Epithelial cell of esophagus (primary cell): Measurements from ENCODE around the gene CLEC17A.
A peak's percentile ranks its signal among the peaks of the same experiment; 100 is the strongest.
"Not testable (repeated sequence)": the region's sequence is repeated elsewhere in the genome, so short reads cannot be mapped to it uniquely, and the experiment has no call there.

ENCODE experiments used
- DNase-seq: peaks from one replicate; pipeline ENCODE4 v3.0.0; 2010; ENCODE audit warnings: low read depth
- H3K4me3 ChIP-seq: 2 replicates; pipeline ENCODE4 v1.5.1; 2011; ENCODE audit warnings: mild to moderate bottlenecking, low read length, control low read depth
- CTCF ChIP-seq: IDR thresholded peaks from 2 replicates; pipeline ENCODE4 v1.5.1; 2011; ENCODE audit warnings: low read depth, mild to moderate bottlenecking, low read length, control low read depth, inconsistent platforms; ENCODE audit not compliant: insufficient read depth; ENCODE audit errors: missing control alignments

The CLEC17A gene

GRCh38 chr19:14544977-14545715, 37.7 kb upstream of the CLEC17A start:
- H3K4me3 ChIP-seq, result no peak overlapping the region
- no peak for TF ChIP-seq CTCF
- peak; percentile 75 for DNase-seq

- no peak for TF ChIP-seq CTCF
- no peak for DNase-seq
- H3K4me3 ChIP-seq, result no peak overlapping the region
Measured at GRCh38 chr19:14545716-14546082, 37.2 kb upstream of the CLEC17A start.

- H3K4me3 ChIP-seq, result no peak overlapping the region
- DNase-seq, result peak; percentile 85
- TF ChIP-seq CTCF, result no peak
Measured at GRCh38 chr19:14550201-14550754, 32.6 kb upstream of the CLEC17A start.

- DNase-seq, result peak; percentile 92
- not testable (repeated sequence) for H3K4me3 ChIP-seq
- TF ChIP-seq CTCF, result peak; percentile 75
Measured at GRCh38 chr19:14551134-14552005, 31.5 kb upstream of the CLEC17A start.

- DNase-seq, H3K4me3 ChIP-seq: not testable (repeated sequence)
Measured at GRCh38 chr19:14552006-14552360, 30.9 kb upstream of the CLEC17A start.

GRCh38 chr19:14553042-14553938, 29.6 kb upstream of the CLEC17A start:
- TF ChIP-seq CTCF, result no peak
- no peak for DNase-seq
- no peak overlapping the region for H3K4me3 ChIP-seq

- TF ChIP-seq CTCF, result no peak
- no peak for DNase-seq
- no peak overlapping the region for H3K4me3 ChIP-seq
Measured at GRCh38 chr19:14553939-14554243, 29.0 kb upstream of the CLEC17A start.
